Liver (tissue), 3 donors: Measurements from ENCODE around the gene FREM2.

Experiments used
- GABPA ChIP-seq, 2 donors: IDR thresholded peaks in 1 of 2; conservative IDR thresholded peaks in 1 of 2; 2 replicates each; pipeline ENCODE4 v1.6.1; 2016; ENCODE audit warnings: antibody characterized with exemption in 2 of 2, mild to moderate bottlenecking in 1 of 2, moderate library complexity in 1 of 2
- HNF4G ChIP-seq: IDR thresholded peaks from 2 replicates; pipeline ENCODE4 v1.6.1; 2016; ENCODE audit warnings: antibody characterized with exemption
- NR2F2 ChIP-seq: IDR thresholded peaks from 2 replicates; pipeline ENCODE4 v1.6.1; 2016; ENCODE audit warnings: antibody characterized with exemption
- RXRA ChIP-seq, 2 donors: IDR thresholded peaks; 2 replicates each; pipeline ENCODE4 v1.6.1; 2017 to 2018; ENCODE audit warnings: antibody characterized with exemption in 2 of 2, mild to moderate bottlenecking in 1 of 2
- TAF1 ChIP-seq: conservative IDR thresholded peaks from 2 replicates; pipeline ENCODE4 v1.6.1; 2016; ENCODE audit warnings: antibody characterized with exemption, mild to moderate bottlenecking
- YY1 ChIP-seq: IDR thresholded peaks from 2 replicates; pipeline ENCODE4 v1.6.1; 2016; ENCODE audit warnings: antibody characterized with exemption, mild to moderate bottlenecking
- TF ChIP-seq, protein P1 (sequence below): fragments of 150-350 bp; IDR thresholded peaks from 2 replicates; pipeline ENCODE4 v1.5.1; 2017; ENCODE audit warnings: improper control_type of control experiment, low read depth, low read length; ENCODE audit not compliant: missing input control
- donor health status: healthy.
- donor health status: healthy.

DNA sequence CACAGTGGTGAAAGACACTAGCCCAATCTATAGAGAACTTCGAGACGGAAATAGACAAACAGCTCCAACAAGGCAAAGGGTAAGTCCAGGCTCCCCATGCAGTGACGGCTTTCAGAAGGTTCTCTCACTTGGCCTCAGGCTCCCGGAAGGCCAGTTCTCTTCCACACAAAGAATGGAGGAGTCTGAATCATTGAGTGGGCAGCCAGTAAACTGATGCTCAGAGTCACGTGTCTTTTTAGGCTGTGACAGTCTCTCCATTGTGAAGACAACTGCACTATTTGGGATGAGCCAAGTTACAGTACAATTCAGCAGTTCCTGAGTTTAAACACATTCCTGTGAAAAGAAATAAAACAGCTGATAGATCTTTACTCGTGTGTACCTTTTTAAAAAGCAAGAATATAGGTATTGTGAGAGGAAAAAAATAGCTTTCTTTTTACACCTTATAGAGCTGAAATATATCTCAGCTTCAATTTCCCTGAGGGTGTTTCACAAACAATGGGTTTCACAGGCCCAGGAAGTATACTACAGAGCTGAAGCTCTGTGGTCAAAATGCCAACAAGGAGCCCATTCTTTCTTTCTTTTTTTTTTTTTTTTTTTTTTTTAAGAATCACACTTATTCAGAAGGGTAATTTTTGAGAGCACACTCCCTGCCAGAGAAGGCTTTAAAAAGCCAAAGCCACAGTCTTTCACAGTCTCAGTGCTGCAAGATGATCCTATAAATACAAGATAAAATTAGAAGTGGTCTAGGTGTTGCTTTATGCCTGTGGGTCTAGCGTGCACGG is 135.1 kb downstream of the FREM2 start:
- TF ChIP-seq TAF1 = no peak
- no peak for TF ChIP-seq NR2F2
- TF ChIP-seq HNF4G = no peak
- TF ChIP-seq, protein P1, sequence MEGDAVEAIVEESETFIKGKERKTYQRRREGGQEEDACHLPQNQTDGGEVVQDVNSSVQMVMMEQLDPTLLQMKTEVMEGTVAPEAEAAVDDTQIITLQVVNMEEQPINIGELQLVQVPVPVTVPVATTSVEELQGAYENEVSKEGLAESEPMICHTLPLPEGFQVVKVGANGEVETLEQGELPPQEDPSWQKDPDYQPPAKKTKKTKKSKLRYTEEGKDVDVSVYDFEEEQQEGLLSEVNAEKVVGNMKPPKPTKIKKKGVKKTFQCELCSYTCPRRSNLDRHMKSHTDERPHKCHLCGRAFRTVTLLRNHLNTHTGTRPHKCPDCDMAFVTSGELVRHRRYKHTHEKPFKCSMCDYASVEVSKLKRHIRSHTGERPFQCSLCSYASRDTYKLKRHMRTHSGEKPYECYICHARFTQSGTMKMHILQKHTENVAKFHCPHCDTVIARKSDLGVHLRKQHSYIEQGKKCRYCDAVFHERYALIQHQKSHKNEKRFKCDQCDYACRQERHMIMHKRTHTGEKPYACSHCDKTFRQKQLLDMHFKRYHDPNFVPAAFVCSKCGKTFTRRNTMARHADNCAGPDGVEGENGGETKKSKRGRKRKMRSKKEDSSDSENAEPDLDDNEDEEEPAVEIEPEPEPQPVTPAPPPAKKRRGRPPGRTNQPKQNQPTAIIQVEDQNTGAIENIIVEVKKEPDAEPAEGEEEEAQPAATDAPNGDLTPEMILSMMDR = no peak
- TF ChIP-seq YY1 = no peak
- TF ChIP-seq GABPA (IDR thresholded peaks at IDR 0.05 in 1 of 2, conservative IDR thresholded peaks at IDR 0.05 in 1 of 2) = no peak
- TF ChIP-seq RXRA (IDR thresholded peaks at IDR 0.05) = no peak
